ENCODE results near the gene WFDC5. TPM values are rescaled to one million over a fixed set of nuclear protein-coding genes. Genes with fewer than 3 reads are reported as not detected.
A peak's percentile ranks its signal among the peaks of the same experiment; 100 is the strongest.

WFDC5 gene
- total RNA-seq, 4 donors from 2014 or later, result not detected

DNA sequence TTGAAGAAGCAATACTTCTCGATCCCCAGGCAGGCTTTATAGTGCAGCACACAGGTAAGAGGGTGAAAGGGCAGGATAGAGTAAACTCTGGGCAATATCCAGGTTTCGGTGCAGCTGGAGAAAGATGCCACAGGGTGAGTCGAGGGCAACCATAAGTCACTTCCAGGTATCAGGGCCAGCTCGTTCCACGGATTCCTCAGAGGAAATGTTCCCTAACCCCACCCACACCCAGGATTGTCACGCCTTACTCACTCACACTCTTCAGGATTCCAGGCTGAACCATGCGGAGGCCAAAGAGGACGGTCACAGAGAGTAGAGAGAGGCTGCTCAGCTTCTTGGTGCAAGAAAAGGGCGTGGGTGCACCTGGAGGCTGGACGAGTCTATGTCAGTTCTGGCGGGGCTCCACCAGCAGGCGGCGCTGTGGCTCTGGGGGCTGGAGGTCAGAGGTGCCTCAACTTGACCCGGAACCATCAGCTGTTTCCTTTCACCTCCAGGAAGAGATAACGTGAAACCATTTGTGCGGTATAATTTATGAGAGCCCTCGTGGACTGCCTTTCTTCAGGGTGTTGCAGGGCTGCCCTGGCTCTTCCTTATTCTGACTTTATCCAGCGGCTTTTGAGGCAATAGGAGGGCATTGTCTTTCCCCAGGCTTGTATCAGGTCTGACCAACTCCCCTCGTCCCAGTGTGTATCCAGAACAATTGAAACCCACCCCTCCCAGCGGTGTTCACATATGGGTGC, 23.8 kb upstream of the WFDC5 start:
- Histone ChIP-seq H3K36me3 (no peaks in the 10 kb centered on the region), H3K9me3 (no peaks in the 10 kb centered on the region), H3K4me3 (no peak overlapping the region), H3K27ac (peak overlapping the region in 2 of 4 donors; percentile 6 to 77), H3K27me3 (no peaks in the 10 kb centered on the region), H3K4me1 (no peaks in the 10 kb centered on the region)
- no peak for TF ChIP-seq POLR2A (IDR thresholded peaks at IDR 0.05)
- TF ChIP-seq, protein P1, sequence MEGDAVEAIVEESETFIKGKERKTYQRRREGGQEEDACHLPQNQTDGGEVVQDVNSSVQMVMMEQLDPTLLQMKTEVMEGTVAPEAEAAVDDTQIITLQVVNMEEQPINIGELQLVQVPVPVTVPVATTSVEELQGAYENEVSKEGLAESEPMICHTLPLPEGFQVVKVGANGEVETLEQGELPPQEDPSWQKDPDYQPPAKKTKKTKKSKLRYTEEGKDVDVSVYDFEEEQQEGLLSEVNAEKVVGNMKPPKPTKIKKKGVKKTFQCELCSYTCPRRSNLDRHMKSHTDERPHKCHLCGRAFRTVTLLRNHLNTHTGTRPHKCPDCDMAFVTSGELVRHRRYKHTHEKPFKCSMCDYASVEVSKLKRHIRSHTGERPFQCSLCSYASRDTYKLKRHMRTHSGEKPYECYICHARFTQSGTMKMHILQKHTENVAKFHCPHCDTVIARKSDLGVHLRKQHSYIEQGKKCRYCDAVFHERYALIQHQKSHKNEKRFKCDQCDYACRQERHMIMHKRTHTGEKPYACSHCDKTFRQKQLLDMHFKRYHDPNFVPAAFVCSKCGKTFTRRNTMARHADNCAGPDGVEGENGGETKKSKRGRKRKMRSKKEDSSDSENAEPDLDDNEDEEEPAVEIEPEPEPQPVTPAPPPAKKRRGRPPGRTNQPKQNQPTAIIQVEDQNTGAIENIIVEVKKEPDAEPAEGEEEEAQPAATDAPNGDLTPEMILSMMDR (IDR thresholded peaks at IDR 0.05), result peak in 4 of 6 experiments; percentile 49 to 91 (median 89)
- peak; percentile 21 to 86 (median 84) for DNase-seq

DNA sequence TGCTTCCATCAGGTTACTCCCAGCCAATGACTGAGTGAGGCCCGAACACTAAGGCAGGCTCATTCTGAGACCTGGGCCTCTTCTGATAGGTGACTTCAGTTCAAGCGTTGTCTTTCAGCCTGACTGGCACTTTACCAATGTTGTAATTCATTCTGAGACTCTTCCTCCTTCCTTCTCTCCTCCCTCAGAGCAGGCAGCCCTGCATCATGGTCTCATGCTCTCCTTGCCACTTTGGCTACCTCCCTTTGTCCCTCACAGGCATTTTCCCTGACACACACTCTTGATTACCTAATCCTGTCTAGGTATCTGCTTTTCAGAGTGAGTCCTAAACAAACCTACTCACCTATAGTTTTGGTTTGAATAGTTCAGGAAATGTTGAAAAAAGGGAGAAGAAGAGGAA, 21.9 kb upstream of the WFDC5 start:
- Histone ChIP-seq H3K27me3 (no peaks in the 10 kb centered on the region), H3K27ac (no peak overlapping the region), H3K4me1 (no peaks in the 10 kb centered on the region), H3K4me3 (no peak overlapping the region), H3K36me3 (no peaks in the 10 kb centered on the region), H3K9me3 (no peaks in the 10 kb centered on the region)
- TF ChIP-seq, protein P1 (IDR thresholded peaks at IDR 0.05), result no peak
- no peak for DNase-seq

DNA sequence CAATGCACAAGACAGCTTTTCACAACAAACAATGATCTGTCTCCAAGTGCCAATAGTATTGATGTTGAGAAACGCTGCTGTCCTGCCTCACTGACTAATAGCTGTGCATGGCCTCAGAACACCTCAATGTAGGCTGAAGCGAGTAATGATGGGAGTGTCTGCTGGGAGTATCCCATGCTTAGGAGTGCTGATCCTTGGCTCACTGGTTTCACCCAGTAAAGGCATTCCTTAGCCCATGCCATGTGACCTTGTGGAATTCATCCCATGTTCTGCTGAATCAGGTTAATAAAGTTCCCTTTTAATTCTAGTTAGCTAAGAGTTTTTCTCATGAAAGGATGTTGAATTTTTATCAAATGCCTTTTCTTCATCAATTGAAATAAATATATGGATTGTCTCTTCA, 13.1 kb upstream of the WFDC5 start:
- H3K4me1 ChIP-seq, result no peaks in the 10 kb centered on the region
- H3K9me3 ChIP-seq, result no peaks in the 10 kb centered on the region
- no peaks in the 10 kb centered on the region for H3K36me3 ChIP-seq
- H3K27me3 ChIP-seq, result no peaks in the 10 kb centered on the region
- no peak overlapping the region for H3K27ac ChIP-seq
- no peak overlapping the region for H3K4me3 ChIP-seq
- no peak for DNase-seq
- TF ChIP-seq, protein P1 (IDR thresholded peaks at IDR 0.05), result no peak
- no peak for TF ChIP-seq POLR2A (IDR thresholded peaks at IDR 0.05)

GRCh38 chr20:45124365-45124764, 9.4 kb upstream of the WFDC5 start, which contains the start of gene WFDC12:
WFDC12 (minus strand) TSS chr20:45124465; CDS start chr20:45124447, 18 bp downstream.
- Histone ChIP-seq H3K4me1 (no peaks in the 10 kb centered on the region), H3K27ac (no peak within 1 kb of the TSS), H3K4me3 (no peak within 1 kb of the TSS), H3K27me3 (no peaks in the 10 kb centered on the region), H3K36me3 (no peaks in the 10 kb centered on the region), H3K9me3 (no peaks in the 10 kb centered on the region)
- no peak for DNase-seq
- TF ChIP-seq, protein P1 (IDR thresholded peaks at IDR 0.05), result no peak
- TF ChIP-seq POLR2A (IDR thresholded peaks at IDR 0.05), result no peak

GRCh38 chr20:45121388-45121787, 6.4 kb upstream of the WFDC5 start:
- Histone ChIP-seq H3K9me3 (no peaks in the 10 kb centered on the region), H3K27me3 (no peaks in the 10 kb centered on the region), H3K36me3 (no peaks in the 10 kb centered on the region), H3K4me1 (no peaks in the 10 kb centered on the region), H3K4me3 (no peak overlapping the region), H3K27ac (no peak overlapping the region)
- no peak for TF ChIP-seq POLR2A (IDR thresholded peaks at IDR 0.05)
- DNase-seq, result no peak

DNA sequence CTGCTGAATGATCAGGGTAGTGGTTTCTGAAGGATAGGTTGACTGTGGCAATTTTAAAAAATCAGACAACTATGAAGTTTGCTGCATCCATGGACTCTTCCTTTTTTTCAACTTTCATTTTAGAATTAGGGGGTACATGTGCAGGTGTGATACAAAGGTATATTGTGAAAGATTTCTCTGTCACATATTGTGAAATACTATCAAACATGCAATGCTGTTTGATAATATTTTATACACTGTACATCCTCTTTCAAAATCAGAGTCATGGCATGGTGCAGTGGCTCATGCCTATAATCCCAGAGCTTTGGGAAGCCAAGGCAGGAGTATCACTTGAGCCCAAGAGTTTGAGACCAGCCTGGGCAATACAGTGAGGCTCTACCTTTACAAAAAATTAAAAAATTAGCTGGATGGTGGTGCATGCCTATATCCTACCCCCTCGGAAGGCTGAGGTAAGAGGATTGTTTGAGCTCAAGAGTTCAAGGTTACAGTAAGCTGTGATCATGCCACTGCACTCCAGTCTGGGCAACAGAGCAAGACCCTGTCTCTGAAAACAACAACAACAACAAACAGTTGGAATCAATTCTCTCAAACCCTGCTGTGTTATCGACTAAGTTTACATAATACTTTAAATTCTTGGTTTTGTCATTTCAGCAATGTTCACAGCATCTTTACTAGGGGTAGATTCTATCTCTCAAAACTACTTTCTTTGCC, 4.7 kb upstream of the WFDC5 start:
- Histone ChIP-seq H3K9me3 (no peaks in the 10 kb centered on the region), H3K4me3 (no peak overlapping the region)

More for the DNA sequence above, 4.7 kb upstream of the WFDC5 start:
- no peaks in the 10 kb centered on the region for H3K36me3 ChIP-seq
- no peak for TF ChIP-seq POLR2A (IDR thresholded peaks at IDR 0.05)
- TF ChIP-seq, protein P1 (IDR thresholded peaks at IDR 0.05), result no peak
- H3K27ac ChIP-seq, result no peak overlapping the region
- no peaks in the 10 kb centered on the region for H3K27me3 ChIP-seq
- DNase-seq, result no peak
- H3K4me1 ChIP-seq, result no peaks in the 10 kb centered on the region

Measured in Peyer's patch (tissue), 4 donors.